Mononuclear cell (primary cell): ENCODE results near the gene MAP4K5. TPM values are rescaled to one million over a fixed set of nuclear protein-coding genes. Genes with fewer than 3 reads are reported as not detected.
"Not testable (repeated sequence)": the region's sequence is repeated elsewhere in the genome, so short reads cannot be mapped to it uniquely, and the experiment has no call there.

Experiments used
- H3K27me3 ChIP-seq: 2 replicates; pipeline ENCODE4 v1.6.0; 2011; ENCODE audit warnings: low read length, control low read depth; ENCODE audit not compliant: insufficient read depth
- H3K4me1 ChIP-seq: 2 replicates; pipeline ENCODE4 v1.5.1; 2011; ENCODE audit warnings: mild to moderate bottlenecking, low read length, control low read depth; ENCODE audit not compliant: insufficient read depth
- H3K4me3 ChIP-seq: 2 replicates; pipeline ENCODE4 v1.5.1; 2011; ENCODE audit warnings: mild to moderate bottlenecking, low read length, moderate library complexity
- H3K9me3 ChIP-seq: 2 replicates; pipeline ENCODE4 v1.5.1; 2011; ENCODE audit warnings: low read depth, mild to moderate bottlenecking, control low read depth, low read length
- total RNA-seq: library from RNA; depleted of rRNA; stranded (reverse); fragments of >200 nt; gene quantifications from one replicate; pipeline ENCODE4 v1.2.3, GENCODE V29; 2012

Gene MAP4K5
- total RNA-seq, 1 donor: 53.0 TPM

DNA sequence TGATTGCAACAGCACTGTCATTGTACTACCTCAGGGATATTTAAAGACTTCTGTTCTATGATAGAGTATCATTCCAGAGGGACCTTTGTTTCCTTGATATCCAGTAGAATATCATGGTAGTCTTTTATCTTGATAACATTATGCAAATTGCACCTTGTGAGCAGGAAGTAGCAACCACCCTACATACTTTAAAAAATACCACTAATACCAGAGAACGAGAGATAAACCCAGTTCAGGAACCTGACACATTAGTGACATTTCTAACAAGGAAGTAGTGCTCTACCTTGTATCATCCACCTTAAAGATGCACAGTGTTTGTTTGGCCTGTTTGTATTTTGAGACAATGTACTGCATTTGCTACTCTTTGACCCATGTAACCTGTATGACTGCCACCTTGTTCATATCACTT is 8.8 kb upstream of the MAP4K5 start:
- Histone ChIP-seq H3K4me3 (no peak overlapping the region), H3K4me1 (no peaks in the 10 kb centered on the region), H3K27me3 (no peaks in the 10 kb centered on the region), H3K9me3 (no peaks in the 10 kb centered on the region)

DNA sequence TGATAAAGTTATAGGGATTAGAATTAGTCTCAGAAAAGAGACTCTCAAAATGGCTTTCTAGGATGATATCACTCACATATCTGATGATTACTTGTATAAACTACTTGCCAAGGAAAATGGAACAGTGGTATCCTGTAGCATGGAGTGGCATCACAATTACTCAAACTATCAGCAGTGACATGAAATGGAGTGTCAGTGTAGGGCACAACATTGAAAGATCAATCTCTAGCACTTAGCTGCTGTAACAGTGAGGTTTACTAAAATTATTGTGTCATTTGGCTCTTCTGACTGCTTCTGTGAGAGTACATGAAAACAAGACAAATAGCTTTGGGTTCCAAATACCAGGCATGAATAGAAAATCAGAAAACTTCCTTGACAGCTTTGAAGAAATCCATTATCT is 6.7 kb upstream of the MAP4K5 start:
- Histone ChIP-seq H3K4me3 (no peak overlapping the region), H3K9me3 (no peaks in the 10 kb centered on the region), H3K4me1 (no peaks in the 10 kb centered on the region), H3K27me3 (no peaks in the 10 kb centered on the region)

DNA sequence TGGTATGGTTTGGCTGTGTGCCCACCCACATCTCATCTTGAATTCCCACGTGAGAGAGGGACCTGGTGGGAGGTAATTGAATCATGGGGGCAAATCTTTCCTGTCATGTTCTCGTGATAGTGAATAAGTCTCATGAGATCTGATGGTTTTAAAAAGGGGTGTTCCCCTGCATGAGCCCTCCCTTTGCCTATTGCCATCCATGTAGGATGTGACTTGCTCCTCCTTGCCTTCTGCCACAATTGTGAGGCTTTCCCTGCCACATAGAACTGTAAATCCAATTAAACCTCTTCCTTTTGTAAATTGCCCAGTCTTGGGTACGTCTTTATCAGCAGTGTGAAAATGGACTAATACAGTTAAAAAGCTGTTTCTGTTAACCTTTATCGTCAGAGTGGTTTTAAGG is 5.7 kb upstream of the MAP4K5 start:
- not testable (repeated sequence) for H3K4me3 ChIP-seq, H3K27me3 ChIP-seq, H3K9me3 ChIP-seq, H3K4me1 ChIP-seq

DNA sequence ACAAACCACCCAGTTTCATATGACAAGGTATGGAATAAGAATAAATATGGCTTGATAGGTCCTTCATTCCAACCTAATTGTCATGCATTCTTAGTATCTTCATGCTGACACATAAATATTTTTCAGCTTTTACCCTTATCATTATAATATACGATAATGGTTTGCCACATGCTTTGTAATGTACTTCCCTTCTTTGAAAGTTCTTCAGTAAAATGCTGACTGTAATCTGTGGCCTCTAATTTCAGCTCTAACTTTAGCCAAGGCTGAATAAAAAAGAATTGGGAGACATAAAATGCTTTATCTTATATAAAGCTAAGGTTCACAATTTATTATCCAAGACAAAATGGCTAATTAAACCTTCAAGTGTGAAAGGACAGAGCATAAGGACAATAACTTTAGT is 2.6 kb upstream of the MAP4K5 start:
- H3K4me3 ChIP-seq: no peak overlapping the region
- no peaks in the 10 kb centered on the region for H3K27me3 ChIP-seq
- H3K4me1 ChIP-seq: peaks cover 25% of the 10 kb centered on the region
- H3K9me3 ChIP-seq: no peaks in the 10 kb centered on the region

DNA sequence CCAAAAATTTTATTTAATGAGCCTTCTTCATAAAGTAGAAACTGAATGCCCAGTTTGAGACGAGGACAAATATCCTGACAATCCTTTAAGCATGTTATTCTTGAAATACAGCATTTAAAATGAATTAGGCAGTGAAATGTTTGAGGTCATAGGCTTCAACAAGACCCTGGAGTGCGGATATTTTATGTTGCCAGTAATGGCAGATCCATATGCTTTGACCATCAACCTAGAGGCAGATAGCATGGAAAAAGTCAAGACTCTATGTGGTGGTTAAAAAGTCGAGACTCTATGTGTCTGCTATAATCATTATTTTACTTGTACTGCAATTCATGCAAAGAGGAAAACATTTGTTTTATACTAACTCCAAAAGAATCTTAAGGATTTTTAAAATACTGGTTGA is 2.0 kb upstream of the MAP4K5 start:
- Histone ChIP-seq H3K4me3 (no peak overlapping the region), H3K4me1 (peaks cover 30% of the 10 kb centered on the region), H3K9me3 (no peaks in the 10 kb centered on the region)

DNA sequence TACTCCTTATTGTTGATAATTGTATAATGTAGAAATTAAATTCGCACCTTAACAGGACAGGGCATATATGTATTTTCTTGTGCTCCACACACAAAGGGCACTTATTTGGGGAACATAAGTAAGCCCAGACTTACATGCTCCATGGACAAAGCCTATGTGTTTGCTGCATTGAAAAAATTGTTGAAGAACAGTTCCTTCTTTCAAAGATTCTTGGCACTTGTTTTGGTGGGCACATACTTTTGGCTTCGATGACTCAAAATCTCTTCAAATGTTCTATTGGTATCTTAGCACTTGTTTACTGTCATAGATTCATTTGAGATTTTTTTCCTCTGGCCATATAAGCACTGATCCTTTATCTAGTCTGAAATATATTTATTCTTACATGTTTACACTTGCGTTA is 1.4 kb upstream of the MAP4K5 start:
- H3K9me3 ChIP-seq: no peaks in the 10 kb centered on the region
- H3K27me3 ChIP-seq: no peaks in the 10 kb centered on the region
- H3K4me3 ChIP-seq: no peak overlapping the region
- H3K4me1 ChIP-seq: peaks cover 30% of the 10 kb centered on the region

More for the DNA sequence above, 2.0 kb upstream of the MAP4K5 start:
- H3K27me3 ChIP-seq: no peaks in the 10 kb centered on the region

DNA sequence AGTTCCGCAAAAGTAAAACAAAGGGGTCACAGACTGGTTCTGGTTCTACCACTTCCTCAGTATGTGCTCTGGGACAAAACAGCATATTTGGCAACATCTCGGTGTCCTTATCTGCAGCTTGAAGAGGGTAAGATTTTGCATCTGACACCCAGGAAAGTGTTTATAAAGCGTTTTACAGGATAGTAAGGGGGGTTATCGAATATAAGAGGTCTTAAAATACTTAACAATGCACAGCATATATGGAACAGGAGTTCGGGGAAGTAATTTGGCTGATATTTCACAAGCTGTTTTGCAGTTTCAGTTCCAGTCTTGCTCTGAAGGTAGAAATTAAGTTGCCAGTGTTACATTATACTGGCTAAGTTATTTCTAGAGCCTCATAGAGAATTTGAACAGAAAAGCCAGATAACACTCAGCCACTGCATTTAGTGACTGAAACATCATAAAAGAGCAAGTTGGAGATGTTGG is 904 bp upstream of the MAP4K5 start:
- peak overlapping the region; percentile 74 for H3K4me3 ChIP-seq

DNA sequence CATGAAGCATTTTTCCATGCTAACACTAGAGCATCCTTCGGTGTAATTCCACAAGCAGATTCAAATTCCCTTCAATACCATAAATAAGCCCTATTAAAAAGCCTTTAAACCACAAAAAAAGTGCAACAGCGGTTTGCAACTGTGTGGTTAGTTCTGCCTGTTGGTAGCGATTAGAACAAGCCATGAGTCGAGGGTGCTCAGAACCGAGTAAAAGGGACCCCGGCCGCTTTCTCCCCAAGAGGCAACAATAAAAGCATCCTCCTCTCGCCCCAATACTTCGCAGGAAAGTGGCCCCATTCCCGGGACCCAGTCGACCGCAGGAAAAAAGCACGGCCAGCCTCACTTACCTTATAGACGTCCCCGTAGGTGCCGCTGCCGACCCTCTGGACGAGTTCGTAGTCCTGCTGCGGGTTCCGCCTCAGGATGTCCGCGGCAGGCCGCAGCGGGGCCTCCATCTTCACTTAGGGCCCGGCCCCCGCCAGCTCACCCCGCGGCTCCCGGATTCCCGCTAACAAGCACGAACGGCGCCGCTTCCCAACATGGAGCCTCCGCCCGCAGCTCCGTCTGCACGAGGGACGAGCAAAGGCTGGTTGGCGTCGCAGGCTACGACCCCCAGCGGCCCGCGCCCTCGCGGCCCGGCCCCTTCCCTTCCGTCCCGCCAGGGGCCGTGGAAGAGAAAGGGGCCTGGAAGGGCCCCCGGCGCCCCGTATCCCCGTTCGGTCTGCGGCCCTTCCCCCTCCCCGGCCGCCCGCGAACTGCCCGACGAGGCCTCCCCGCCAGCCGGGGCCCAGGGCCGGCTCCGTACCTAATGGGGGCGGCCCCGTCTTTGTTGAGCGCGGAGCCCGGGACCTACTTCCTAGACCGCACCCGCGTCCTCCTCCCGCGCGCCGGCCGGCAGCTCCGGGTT is 521 bp downstream of the MAP4K5 start:
- Histone ChIP-seq H3K9me3 (no peaks in the 10 kb centered on the region), H3K27me3 (no peaks in the 10 kb centered on the region), H3K4me1 (peaks cover 30% of the 10 kb centered on the region), H3K4me3 (peak overlapping the region; percentile 74)

More for the DNA sequence above, 904 bp upstream of the MAP4K5 start:
- Histone ChIP-seq H3K4me1 (peaks cover 30% of the 10 kb centered on the region), H3K9me3 (no peaks in the 10 kb centered on the region), H3K27me3 (no peaks in the 10 kb centered on the region)

DNA sequence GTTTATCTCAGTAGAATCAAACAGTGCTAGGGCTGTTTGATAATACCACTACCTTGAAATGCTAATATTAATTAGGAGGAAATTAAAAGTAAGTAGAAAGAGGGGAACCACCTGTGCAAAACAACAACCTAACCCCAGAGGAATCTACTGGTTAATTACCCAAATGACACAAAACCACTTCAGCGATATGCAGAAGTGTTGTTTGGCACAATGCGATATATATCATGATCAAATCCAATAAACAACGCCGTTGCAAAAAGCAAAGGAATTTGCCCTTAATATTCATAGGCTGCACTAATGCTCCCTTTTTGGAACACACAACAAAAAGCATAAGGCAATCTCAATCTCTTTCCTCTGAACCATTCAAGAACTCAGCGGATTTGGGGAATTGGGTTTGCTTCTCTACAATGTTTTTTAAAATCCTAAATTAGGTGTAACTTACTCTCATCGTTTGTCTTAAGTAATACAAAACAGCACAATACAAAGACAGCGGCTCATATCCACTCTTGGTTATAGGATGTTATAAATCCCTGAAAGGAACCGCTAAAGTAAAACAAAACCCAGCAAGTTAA is 1.5 kb downstream of the MAP4K5 start:
- no peak overlapping the region for H3K4me3 ChIP-seq
- no peaks in the 10 kb centered on the region for H3K9me3 ChIP-seq
- peaks cover 30% of the 10 kb centered on the region for H3K4me1 ChIP-seq
- no peaks in the 10 kb centered on the region for H3K27me3 ChIP-seq

DNA sequence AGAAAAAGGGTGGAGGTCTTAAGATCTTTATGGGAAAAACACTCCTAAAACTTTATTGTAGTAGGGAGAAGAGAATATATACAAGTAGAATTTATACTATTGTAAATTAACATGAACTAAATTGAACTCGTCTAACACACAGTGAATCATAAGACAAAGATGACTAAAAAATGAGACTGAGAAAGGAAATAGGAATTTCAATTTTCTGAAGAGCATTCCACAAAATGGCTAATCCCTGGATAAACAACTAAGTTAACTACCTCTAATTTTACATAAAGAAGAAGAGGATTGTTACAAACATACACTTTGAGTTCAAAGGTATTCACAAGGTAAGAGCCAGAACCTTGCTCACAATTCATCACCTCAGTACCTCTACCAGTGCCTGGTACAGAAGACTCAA is 2.0 kb downstream of the MAP4K5 start:
- H3K27me3 ChIP-seq: no peaks in the 10 kb centered on the region
- H3K4me3 ChIP-seq: no peak overlapping the region
- no peaks in the 10 kb centered on the region for H3K9me3 ChIP-seq
- H3K4me1 ChIP-seq: peaks cover 34% of the 10 kb centered on the region

DNA sequence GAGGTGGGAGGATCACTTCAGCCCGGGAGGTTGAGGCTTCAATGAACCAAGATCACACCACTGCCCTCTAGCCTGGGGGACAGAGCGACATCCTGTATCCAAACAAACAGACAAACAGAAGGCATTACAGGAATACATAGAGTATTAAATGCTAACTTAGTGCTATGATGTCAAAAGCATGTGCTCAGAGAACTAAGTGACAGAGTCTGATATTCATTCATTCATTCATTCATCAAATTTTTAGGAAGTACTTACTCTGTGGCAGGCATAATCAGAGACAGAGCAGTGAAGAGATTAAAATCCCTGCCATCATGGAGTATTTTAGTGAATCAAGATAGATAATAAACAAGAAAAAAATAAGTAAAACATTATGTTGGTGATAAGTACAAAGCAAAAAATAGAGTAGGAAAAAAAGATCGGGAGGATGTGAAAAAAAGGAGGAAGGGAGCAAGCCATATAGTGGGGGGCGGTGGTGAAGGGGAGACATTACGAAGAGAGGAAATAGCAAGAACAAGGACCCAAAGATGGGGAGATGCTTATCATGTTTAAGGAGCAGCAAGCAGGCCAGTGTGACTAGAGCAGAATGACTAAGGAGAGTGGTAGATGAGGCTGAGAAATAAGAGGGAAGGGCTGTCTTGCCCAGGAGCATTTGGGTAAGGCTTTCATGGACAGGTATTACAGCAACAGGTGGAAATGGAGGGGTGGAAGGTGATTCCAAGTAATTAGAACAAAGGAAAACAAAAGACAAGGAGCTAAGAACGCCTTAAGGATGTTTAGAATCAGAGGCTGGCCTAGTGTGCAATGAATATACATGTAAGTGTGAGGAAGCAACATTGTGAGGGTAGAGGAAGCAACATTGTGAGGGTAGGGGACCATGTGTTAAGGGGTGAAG is 2.8 kb downstream of the MAP4K5 start:
- Histone ChIP-seq H3K9me3 (no peaks in the 10 kb centered on the region), H3K4me3 (no peak overlapping the region), H3K4me1 (peaks cover 42% of the 10 kb centered on the region), H3K27me3 (no peaks in the 10 kb centered on the region)

DNA sequence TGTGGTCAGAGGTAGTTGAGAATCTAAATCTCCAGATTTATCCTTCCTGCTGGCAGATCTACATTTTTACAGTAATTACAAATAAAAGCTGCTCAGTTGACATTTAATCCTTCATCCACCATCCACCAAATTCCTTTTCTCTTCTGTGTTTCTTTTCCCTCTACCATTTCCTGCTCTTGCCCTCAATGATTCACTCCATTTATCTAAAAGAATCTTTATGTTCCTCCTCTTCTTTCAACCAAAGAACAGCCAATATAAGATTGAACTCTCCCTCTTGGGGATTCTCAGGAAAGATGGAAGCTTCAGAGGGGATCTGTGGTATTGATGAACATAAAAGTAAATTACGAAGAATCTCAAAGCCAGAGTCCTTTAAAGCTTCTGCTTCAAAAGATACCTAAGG is 4.4 kb downstream of the MAP4K5 start:
- Histone ChIP-seq H3K4me1 (peaks cover 49% of the 10 kb centered on the region), H3K9me3 (no peaks in the 10 kb centered on the region), H3K4me3 (no peak overlapping the region), H3K27me3 (no peaks in the 10 kb centered on the region)

DNA sequence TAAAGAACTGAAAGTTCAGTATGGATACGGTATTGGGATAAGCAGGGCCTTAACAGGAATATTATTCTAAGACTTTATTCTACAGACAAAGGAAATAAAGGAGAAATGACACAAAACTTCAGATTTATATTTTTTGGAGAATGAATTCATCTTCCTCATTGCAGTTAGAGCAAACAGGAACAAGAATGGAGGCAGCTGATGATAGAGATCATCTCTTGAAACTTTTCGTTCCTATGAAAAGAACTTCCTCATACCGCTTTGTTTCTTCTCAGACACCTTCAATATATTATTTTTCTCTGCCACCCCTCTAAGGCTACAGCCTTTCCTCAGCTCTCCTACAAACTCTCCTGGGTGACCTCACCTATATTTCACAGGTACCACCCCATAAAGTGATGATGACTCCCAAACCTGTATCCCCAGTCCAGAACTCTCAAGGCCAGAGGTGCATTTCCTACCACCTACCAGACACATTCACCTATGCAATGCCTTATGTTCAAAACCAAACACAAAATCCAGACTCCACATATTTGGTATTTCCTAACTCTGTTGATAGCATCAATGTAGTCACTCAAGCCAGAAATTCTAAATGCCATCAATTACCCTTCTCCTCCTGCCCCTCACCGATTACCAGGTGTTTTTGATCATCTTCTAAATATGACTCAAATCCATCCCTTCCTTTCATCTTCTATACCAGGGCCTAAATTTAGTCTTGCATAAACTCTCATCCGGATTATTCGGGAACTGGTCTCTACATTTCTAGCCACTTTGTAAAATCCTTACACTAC is 7.4 kb downstream of the MAP4K5 start:
- Histone ChIP-seq H3K27me3 (no peaks in the 10 kb centered on the region), H3K4me1 (peaks cover 38% of the 10 kb centered on the region), H3K4me3 (no peak overlapping the region), H3K9me3 (no peaks in the 10 kb centered on the region)

DNA sequence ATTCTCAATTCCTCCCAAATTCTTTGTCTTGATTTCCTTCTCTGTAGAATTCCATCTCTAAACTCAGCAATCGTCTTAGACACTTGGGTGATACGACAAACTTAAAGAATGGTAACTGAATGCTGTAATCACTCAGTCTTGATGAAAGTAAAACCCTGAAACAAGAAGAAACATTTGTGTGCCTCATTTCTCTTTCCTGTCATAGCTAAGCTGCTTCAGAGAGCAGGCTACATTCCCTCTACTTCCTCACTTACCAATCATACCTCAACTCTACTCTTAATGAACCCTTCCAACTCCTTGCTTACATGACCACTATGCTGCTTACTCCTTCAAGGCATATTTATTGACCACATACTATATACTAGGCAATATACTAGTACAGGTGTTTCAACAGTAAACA is 8.3 kb downstream of the MAP4K5 start:
- Histone ChIP-seq H3K9me3 (no peaks in the 10 kb centered on the region), H3K4me1 (peaks cover 33% of the 10 kb centered on the region), H3K27me3 (no peaks in the 10 kb centered on the region), H3K4me3 (no peak overlapping the region)
